ENCODE measurements around the gene LRRC27.
A peak's percentile ranks its signal among the peaks of the same experiment; 100 is the strongest.

LRRC27 gene

GRCh38 chr10:132396494-132397035 is 64.6 kb downstream of the LRRC27 start:
- DNase-seq (ENCODE audit: low read depth): peak; percentile 85
- H3K27me3 ChIP-seq (replicated peaks; ENCODE audit: control insufficient read depth, insufficient read depth, low read length): no peaks in the 10 kb centered on the region
- peak overlapping the region; percentile 82 for H3K9ac ChIP-seq (ENCODE audit: low read length)
- H3K4me1 ChIP-seq (ENCODE audit: control insufficient read depth, insufficient read depth, low read length): peaks cover 15% of the 10 kb centered on the region
- no peaks in the 10 kb centered on the region for H3K9me3 ChIP-seq (ENCODE audit: control insufficient read depth, low read length)
- H3K36me3 ChIP-seq (ENCODE audit: control insufficient read depth, insufficient read depth, low read length, severe bottlenecking): no peaks in the 10 kb centered on the region
- peak overlapping the region; percentile 71 for H3K4me3 ChIP-seq (ENCODE audit: low read length)

DNA sequence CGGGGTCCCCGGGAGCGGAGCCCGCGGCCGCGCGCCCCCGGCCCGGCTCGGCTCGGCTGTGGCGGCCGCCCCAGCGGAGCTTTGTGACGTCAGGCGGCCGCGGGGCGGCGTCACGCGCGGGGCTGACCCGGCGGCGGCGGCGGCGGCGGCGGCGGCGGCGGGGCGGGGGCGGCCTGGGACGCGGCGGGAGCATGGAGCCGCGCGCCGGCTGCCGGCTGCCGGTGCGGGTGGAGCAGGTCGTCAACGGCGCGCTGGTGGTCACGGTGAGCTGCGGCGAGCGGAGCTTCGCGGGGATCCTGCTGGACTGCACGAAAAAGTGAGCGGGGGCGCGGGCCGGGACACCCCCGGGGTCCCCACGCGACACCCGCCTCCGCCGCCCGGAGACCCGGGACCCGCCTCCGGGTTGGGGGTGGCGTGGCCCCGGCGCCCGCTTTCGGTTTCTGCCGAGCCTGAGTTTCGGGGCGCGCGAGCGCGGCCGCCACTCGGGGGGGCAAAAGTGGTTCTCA is 65.1 kb downstream of the LRRC27 start, which contains the start of gene PWWP2B:
PWWP2B (plus strand) TSS at position 165 of the 506 bp plus-strand sequence; CDS start at position 192, 27 bp downstream.
- Histone ChIP-seq H3K9me3 (ENCODE audit: control insufficient read depth, low read length) (no peaks in the 10 kb centered on the region), H3K4me1 (ENCODE audit: control insufficient read depth, insufficient read depth, low read length) (peaks cover 15% of the 10 kb centered on the region), H3K36me3 (ENCODE audit: control insufficient read depth, insufficient read depth, low read length, severe bottlenecking) (no peaks in the 10 kb centered on the region), H3K27me3 (replicated peaks; ENCODE audit: control insufficient read depth, insufficient read depth, low read length) (no peaks in the 10 kb centered on the region), H3K4me3 (ENCODE audit: low read length) (peak within 1 kb of the TSS; percentile 87), H3K9ac (ENCODE audit: low read length) (peak within 1 kb of the TSS; percentile 87)
- peak; percentile 80 for DNase-seq (ENCODE audit: low read depth)

- H3K4me3 ChIP-seq (ENCODE audit: low read length): peak overlapping the region; percentile 87
- peak; percentile 70 for DNase-seq (ENCODE audit: low read depth)
- peak overlapping the region; percentile 87 for H3K9ac ChIP-seq (ENCODE audit: low read length)
- H3K27me3 ChIP-seq (replicated peaks; ENCODE audit: control insufficient read depth, insufficient read depth, low read length): no peaks in the 10 kb centered on the region
- H3K36me3 ChIP-seq (ENCODE audit: control insufficient read depth, insufficient read depth, low read length, severe bottlenecking): no peaks in the 10 kb centered on the region
- no peaks in the 10 kb centered on the region for H3K9me3 ChIP-seq (ENCODE audit: control insufficient read depth, low read length)
- H3K4me1 ChIP-seq (ENCODE audit: control insufficient read depth, insufficient read depth, low read length): peaks cover 15% of the 10 kb centered on the region
Measured at GRCh38 chr10:132397671-132398565, 65.9 kb downstream of the LRRC27 start.

- no peaks in the 10 kb centered on the region for H3K27me3 ChIP-seq (replicated peaks; ENCODE audit: control insufficient read depth, insufficient read depth, low read length)
Measured at GRCh38 chr10:132398566-132398991, 66.6 kb downstream of the LRRC27 start.

GRCh38 chr10:132399117-132400035 is 67.4 kb downstream of the LRRC27 start:
- H3K9me3 ChIP-seq (ENCODE audit: control insufficient read depth, low read length): no peaks in the 10 kb centered on the region
- no peaks in the 10 kb centered on the region for H3K27me3 ChIP-seq (replicated peaks; ENCODE audit: control insufficient read depth, insufficient read depth, low read length)
- no peak overlapping the region for H3K4me3 ChIP-seq (ENCODE audit: low read length)
- DNase-seq (ENCODE audit: low read depth): no peak
- H3K9ac ChIP-seq (ENCODE audit: low read length): no peak overlapping the region
- H3K4me1 ChIP-seq (ENCODE audit: control insufficient read depth, insufficient read depth, low read length): peaks cover 15% of the 10 kb centered on the region
- no peaks in the 10 kb centered on the region for H3K36me3 ChIP-seq (ENCODE audit: control insufficient read depth, insufficient read depth, low read length, severe bottlenecking)

More at GRCh38 chr10:132398566-132398991, 66.6 kb downstream of the LRRC27 start:
- Histone ChIP-seq H3K36me3 (ENCODE audit: control insufficient read depth, insufficient read depth, low read length, severe bottlenecking) (no peaks in the 10 kb centered on the region), H3K9me3 (ENCODE audit: control insufficient read depth, low read length) (no peaks in the 10 kb centered on the region), H3K4me1 (ENCODE audit: control insufficient read depth, insufficient read depth, low read length) (peaks cover 15% of the 10 kb centered on the region), H3K4me3 (ENCODE audit: low read length) (peak overlapping the region; percentile 87), H3K9ac (ENCODE audit: low read length) (peak overlapping the region; percentile 87)
- no peak for DNase-seq (ENCODE audit: low read depth)

GRCh38 chr10:132400041-132400546 is 68.1 kb downstream of the LRRC27 start:
- no peaks in the 10 kb centered on the region for H3K27me3 ChIP-seq (replicated peaks; ENCODE audit: control insufficient read depth, insufficient read depth, low read length)
- H3K36me3 ChIP-seq (ENCODE audit: control insufficient read depth, insufficient read depth, low read length, severe bottlenecking): peaks cover 3% of the 10 kb centered on the region
- H3K4me3 ChIP-seq (ENCODE audit: low read length): no peak overlapping the region
- peaks cover 15% of the 10 kb centered on the region for H3K4me1 ChIP-seq (ENCODE audit: control insufficient read depth, insufficient read depth, low read length)
- no peaks in the 10 kb centered on the region for H3K9me3 ChIP-seq (ENCODE audit: control insufficient read depth, low read length)
- DNase-seq (ENCODE audit: low read depth): no peak
- no peak overlapping the region for H3K9ac ChIP-seq (ENCODE audit: low read length)

DNA sequence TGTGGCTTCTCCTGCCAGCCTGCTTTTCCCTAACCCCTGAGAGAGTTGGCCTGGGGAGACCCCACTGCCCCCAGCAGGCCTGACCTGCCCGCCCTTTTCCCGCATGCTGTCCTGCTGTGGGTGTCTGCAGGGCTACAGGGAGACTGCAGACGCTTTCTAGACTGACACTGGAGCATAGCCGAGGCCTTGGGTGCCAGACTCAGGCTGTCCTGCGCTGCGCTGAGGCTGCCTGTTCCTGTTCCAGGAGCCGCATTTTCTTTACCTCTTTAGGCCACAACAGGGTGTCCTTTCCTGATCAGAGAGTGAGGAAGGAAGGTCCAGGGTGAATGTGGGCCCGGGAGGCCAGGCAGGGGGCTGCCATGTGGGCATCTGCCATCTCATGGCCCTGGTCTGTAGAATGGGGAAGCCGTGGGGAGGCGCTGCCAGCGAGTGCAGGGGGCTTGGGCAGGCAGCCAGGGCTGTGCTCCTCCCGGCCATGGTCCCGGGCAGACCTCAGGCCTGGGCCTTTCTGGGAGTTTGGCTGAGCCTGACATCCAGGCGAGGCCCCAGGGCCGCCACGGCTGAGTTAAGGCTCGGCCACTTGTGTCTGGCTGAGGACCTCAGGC is 68.7 kb downstream of the LRRC27 start:
- H3K27me3 ChIP-seq (replicated peaks; ENCODE audit: control insufficient read depth, insufficient read depth, low read length): no peaks in the 10 kb centered on the region
- H3K36me3 ChIP-seq (ENCODE audit: control insufficient read depth, insufficient read depth, low read length, severe bottlenecking): peaks cover 9% of the 10 kb centered on the region
- H3K9me3 ChIP-seq (ENCODE audit: control insufficient read depth, low read length): no peaks in the 10 kb centered on the region
- H3K4me3 ChIP-seq (ENCODE audit: low read length): no peak overlapping the region
- DNase-seq (ENCODE audit: low read depth): no peak
- H3K4me1 ChIP-seq (ENCODE audit: control insufficient read depth, insufficient read depth, low read length): peaks cover 9% of the 10 kb centered on the region
- no peak overlapping the region for H3K9ac ChIP-seq (ENCODE audit: low read length)

GRCh38 chr10:132401401-132402118 is 69.6 kb downstream of the LRRC27 start:
- Histone ChIP-seq H3K27me3 (replicated peaks; ENCODE audit: control insufficient read depth, insufficient read depth, low read length) (no peaks in the 10 kb centered on the region), H3K36me3 (ENCODE audit: control insufficient read depth, insufficient read depth, low read length, severe bottlenecking) (peaks cover 18% of the 10 kb centered on the region), H3K4me3 (ENCODE audit: low read length) (no peak overlapping the region), H3K4me1 (ENCODE audit: control insufficient read depth, insufficient read depth, low read length) (peaks cover 8% of the 10 kb centered on the region), H3K9me3 (ENCODE audit: control insufficient read depth, low read length) (no peaks in the 10 kb centered on the region), H3K9ac (ENCODE audit: low read length) (no peak overlapping the region)
- no peak for DNase-seq (ENCODE audit: low read depth)

DNA sequence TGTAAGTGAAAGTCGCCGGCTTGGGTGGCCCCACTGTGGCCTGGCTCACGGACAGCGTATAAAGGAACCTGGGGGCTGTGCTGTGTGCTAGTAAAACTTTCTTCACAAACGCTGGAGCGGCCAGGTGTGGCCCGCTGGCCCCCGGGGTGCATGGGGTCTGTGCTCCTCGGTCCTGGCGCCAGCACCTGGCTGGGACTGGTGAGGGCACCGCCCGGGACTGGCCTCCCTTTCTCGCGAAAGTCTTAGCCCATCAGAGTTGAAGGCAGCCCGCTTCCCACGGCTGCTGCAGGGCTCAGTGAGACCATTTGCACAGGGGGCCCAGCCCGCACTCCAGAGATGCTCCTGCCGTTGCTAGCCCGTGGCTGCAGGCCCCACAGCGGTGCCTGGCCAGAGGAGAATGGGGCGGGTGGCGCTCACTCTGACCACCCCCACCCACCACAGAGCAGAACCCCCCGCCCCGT is 70.8 kb downstream of the LRRC27 start:
- H3K4me1 ChIP-seq (ENCODE audit: control insufficient read depth, insufficient read depth, low read length): peaks cover 8% of the 10 kb centered on the region
- no peak overlapping the region for H3K4me3 ChIP-seq (ENCODE audit: low read length)
- H3K36me3 ChIP-seq (ENCODE audit: control insufficient read depth, insufficient read depth, low read length, severe bottlenecking): peaks cover 18% of the 10 kb centered on the region
- H3K9me3 ChIP-seq (ENCODE audit: control insufficient read depth, low read length): no peaks in the 10 kb centered on the region
- DNase-seq (ENCODE audit: low read depth): no peak
- H3K27me3 ChIP-seq (replicated peaks; ENCODE audit: control insufficient read depth, insufficient read depth, low read length): no peaks in the 10 kb centered on the region
- H3K9ac ChIP-seq (ENCODE audit: low read length): no peak overlapping the region
